DOHH2 (cell line): ENCODE data around the gene HSD17B14.

Experiments
- H3F3A ChIP-seq: fragments of 200-600 bp; sonication (generic), shearing (Covaris generic); 2 replicates; pipeline ENCODE4 v1.6.0; 2016; ENCODE audit warnings: antibody characterized with exemption, mild to moderate bottlenecking; ENCODE audit not compliant: control insufficient read depth, insufficient read depth
- H3K27ac ChIP-seq: fragments of 200-600 bp; sonication (generic); 2 replicates; pipeline ENCODE4 v1.5.1; 2014; ENCODE audit warnings: low read depth, mild to moderate bottlenecking, low read length, moderate library complexity
- H3K27me3 ChIP-seq: fragments of 200-600 bp; sonication (generic); 2 replicates; pipeline ENCODE4 v1.6.1; 2014; ENCODE audit warnings: mild to moderate bottlenecking, low read length, mixed read lengths; ENCODE audit not compliant: control insufficient read depth
- H3K36me3 ChIP-seq: fragments of 200-600 bp; sonication (generic); 2 replicates; pipeline ENCODE4 v1.6.1; 2014; ENCODE audit warnings: mild to moderate bottlenecking, low read length, moderate library complexity, mixed read lengths; ENCODE audit not compliant: control insufficient read depth
- H3K4me1 ChIP-seq: fragments of 200-600 bp; sonication (generic); 2 replicates; pipeline ENCODE4 v1.6.1; 2014; ENCODE audit warnings: mild to moderate bottlenecking, low read length, mixed read lengths; ENCODE audit not compliant: control insufficient read depth
- H3K4me2 ChIP-seq: fragments of 200-600 bp; sonication (generic); 2 replicates; pipeline ENCODE4 v1.6.0; 2014; ENCODE audit warnings: mild to moderate bottlenecking, low read length, moderate library complexity
- H3K4me3 ChIP-seq: fragments of 200-600 bp; sonication (generic); 2 replicates; pipeline ENCODE4 v1.5.1; 2014; ENCODE audit warnings: mild to moderate bottlenecking, low read length, mixed read lengths
- H3K79me2 ChIP-seq: fragments of 200-600 bp; sonication (generic); 2 replicates; pipeline ENCODE4 v1.6.1; 2014; ENCODE audit warnings: mild to moderate bottlenecking, low read length, mixed read lengths; ENCODE audit not compliant: control insufficient read depth
- H3K9me2 ChIP-seq: fragments of 200-600 bp; sonication (generic); replicated peaks from 2 replicates; pipeline ENCODE4 v1.6.1; 2014; ENCODE audit warnings: mild to moderate bottlenecking, low read length, mixed read lengths; ENCODE audit not compliant: control insufficient read depth
- H3K9me3 ChIP-seq: fragments of 200-600 bp; sonication (generic); 2 replicates; pipeline ENCODE4 v1.6.1; 2014; ENCODE audit warnings: antibody characterized with exemption, low read length, mixed read lengths; ENCODE audit not compliant: control insufficient read depth, insufficient read depth
- H4K20me1 ChIP-seq: fragments of 200-600 bp; sonication (generic); 2 replicates; pipeline ENCODE4 v1.6.0; 2014; ENCODE audit warnings: low read depth, mild to moderate bottlenecking, antibody characterized with exemption, low read length, moderate library complexity; ENCODE audit not compliant: control insufficient read depth, insufficient read depth
- CTCF ChIP-seq: fragments of 200-600 bp; sonication (generic); IDR thresholded peaks from one replicate; pipeline ENCODE4 v1.5.1; 2014; ENCODE audit warnings: antibody characterized with exemption, mild to moderate bottlenecking, low read depth, low read length; ENCODE audit not compliant: poor library complexity, severe bottlenecking
- EZH2phosphoT487 ChIP-seq: fragments of 200-600 bp; sonication (generic); IDR thresholded peaks from 2 replicates; pipeline ENCODE4 v1.6.1; 2017; ENCODE audit warnings: borderline replicate concordance, mild to moderate bottlenecking, antibody characterized with exemption, low read length, moderate library complexity, mixed read lengths

Gene HSD17B14

DNA sequence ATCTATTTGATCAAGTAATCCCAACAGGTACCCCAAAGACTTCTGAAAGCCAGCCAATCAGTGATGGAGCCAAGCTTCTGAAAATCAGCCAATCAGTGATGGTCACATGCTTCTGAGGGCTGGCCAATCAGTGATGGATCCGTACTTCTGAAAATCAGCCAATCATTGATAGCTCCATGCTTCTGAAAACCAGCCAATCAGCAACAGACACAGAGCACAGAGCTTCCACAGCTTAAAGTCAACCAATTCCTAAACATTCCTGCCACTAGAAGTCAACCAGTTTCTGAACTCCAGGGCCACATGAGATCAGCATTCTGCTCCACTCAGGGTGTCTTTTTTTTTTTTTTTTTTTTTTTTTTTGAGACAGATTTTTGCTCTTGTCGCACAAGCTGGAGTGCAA is 8.2 kb upstream of the HSD17B14 start:
- H3K36me3 ChIP-seq, result no peaks in the 10 kb centered on the region
- H3K9me3 ChIP-seq, result no peaks in the 10 kb centered on the region
- H4K20me1 ChIP-seq, result no peaks in the 10 kb centered on the region
- no peaks in the 10 kb centered on the region for H3K27me3 ChIP-seq
- TF ChIP-seq EZH2phosphoT487 (no peak), CTCF (no peak)
- no peaks in the 10 kb centered on the region for H3K79me2 ChIP-seq
- no peaks in the 10 kb centered on the region for H3K4me1 ChIP-seq
- no peak overlapping the region for H3K4me3 ChIP-seq
- no peaks in the 10 kb centered on the region for H3F3A ChIP-seq
- H3K9me2 ChIP-seq, result no peaks in the 10 kb centered on the region
- no peak overlapping the region for H3K4me2 ChIP-seq
- H3K27ac ChIP-seq, result no peak overlapping the region

GRCh38 chr19:48842789-48843162 is 6.5 kb upstream of the HSD17B14 start:
- no peaks in the 10 kb centered on the region for H3K79me2 ChIP-seq
- no peak for TF ChIP-seq EZH2phosphoT487
- peak; percentile 97 for TF ChIP-seq CTCF
- H3K4me2 ChIP-seq, result no peak overlapping the region
- no peaks in the 10 kb centered on the region for H3K27me3 ChIP-seq
- no peaks in the 10 kb centered on the region for H3K36me3 ChIP-seq
- H3K27ac ChIP-seq, result no peak overlapping the region
- H3K9me2 ChIP-seq, result no peaks in the 10 kb centered on the region
- no peaks in the 10 kb centered on the region for H3K4me1 ChIP-seq
- H3K9me3 ChIP-seq, result no peaks in the 10 kb centered on the region
- H3F3A ChIP-seq, result peaks cover 7% of the 10 kb centered on the region
- no peak overlapping the region for H3K4me3 ChIP-seq
- H4K20me1 ChIP-seq, result no peaks in the 10 kb centered on the region

DNA sequence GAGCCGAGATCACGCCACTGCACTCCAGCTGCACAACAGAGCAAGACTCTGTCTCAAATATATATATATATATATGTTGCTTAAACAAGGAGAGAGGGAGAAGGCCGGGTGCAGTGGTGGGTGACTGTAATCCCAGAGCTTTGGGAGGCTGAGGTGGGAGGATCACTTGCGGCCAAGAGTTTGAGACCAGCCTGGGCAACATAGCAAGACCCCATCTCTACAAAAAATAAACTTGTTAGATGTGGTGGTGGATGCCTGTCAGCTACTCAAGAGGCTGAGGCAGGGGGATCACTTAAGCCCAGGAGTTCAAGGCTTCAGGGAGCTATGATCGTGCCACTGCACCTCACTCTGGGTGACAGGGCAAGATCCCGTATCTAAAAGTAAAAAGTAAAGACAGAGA is 5.3 kb upstream of the HSD17B14 start:
- TF ChIP-seq CTCF (no peak), EZH2phosphoT487 (no peak)
- no peaks in the 10 kb centered on the region for H3K9me3 ChIP-seq

DNA sequence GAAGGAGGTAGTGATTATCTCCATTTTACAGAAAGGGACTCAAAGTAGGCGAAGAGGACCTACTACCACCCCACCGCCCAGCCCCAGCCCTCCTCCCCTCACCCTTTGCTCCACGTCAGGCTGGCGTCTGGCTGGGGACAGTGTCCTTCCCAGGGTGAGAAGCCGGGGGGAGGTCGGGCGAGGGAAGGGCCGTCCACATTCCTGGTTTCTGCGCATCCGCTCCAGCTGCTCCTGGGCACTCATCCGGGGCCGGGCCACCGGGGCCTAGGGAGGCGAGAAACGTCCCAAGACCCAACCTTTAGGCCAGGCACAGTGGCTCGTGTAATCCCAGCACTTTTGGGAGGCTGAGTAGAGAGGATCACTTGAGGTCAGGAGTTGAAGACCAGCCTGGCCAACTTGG is 4.8 kb upstream of the HSD17B14 start:
- Histone ChIP-seq H3K9me3 (no peaks in the 10 kb centered on the region), H3F3A (peaks cover 7% of the 10 kb centered on the region), H3K4me1 (peaks cover 16% of the 10 kb centered on the region), H3K9me2 (no peaks in the 10 kb centered on the region), H3K27me3 (no peaks in the 10 kb centered on the region), H3K36me3 (no peaks in the 10 kb centered on the region), H3K79me2 (no peaks in the 10 kb centered on the region), H3K27ac (no peak overlapping the region), H4K20me1 (no peaks in the 10 kb centered on the region), H3K4me2 (no peak overlapping the region), H3K4me3 (no peak overlapping the region)
- no peak for TF ChIP-seq CTCF
- TF ChIP-seq EZH2phosphoT487, result no peak

More for the DNA sequence above, 5.3 kb upstream of the HSD17B14 start:
- Histone ChIP-seq H3K4me3 (no peak overlapping the region), H4K20me1 (no peaks in the 10 kb centered on the region), H3K9me2 (no peaks in the 10 kb centered on the region), H3K79me2 (no peaks in the 10 kb centered on the region), H3K4me2 (no peak overlapping the region), H3F3A (peaks cover 7% of the 10 kb centered on the region), H3K27ac (no peak overlapping the region), H3K27me3 (no peaks in the 10 kb centered on the region), H3K4me1 (peaks cover 10% of the 10 kb centered on the region), H3K36me3 (no peaks in the 10 kb centered on the region)
